ENCODE results near the gene FAM162B.
A peak's percentile ranks its signal among the peaks of the same experiment; 100 is the strongest.

Gene FAM162B

GRCh38 chr6:116764961-116765841, at the start of gene FAM162B:
Gene FAM162B, minus strand, starts transcription at chr6:116765719. Its CDS starts 143 bp downstream, at chr6:116765576.
- no peak for DNase-seq
- in situ Hi-C loops (cut with HindIII; ENCODE audit: low pct_ligation_motif_present, low pct_unique_long_range_greater_than_20kb, low sequenced_read_pairs), result no loop called here

GRCh38 chr6:116812051-116812650, 46.6 kb upstream of the FAM162B start:
- in situ Hi-C loops (cut with HindIII; ENCODE audit: low pct_ligation_motif_present, low pct_unique_long_range_greater_than_20kb, low sequenced_read_pairs), result no loop called here
- no peak for DNase-seq

DNA sequence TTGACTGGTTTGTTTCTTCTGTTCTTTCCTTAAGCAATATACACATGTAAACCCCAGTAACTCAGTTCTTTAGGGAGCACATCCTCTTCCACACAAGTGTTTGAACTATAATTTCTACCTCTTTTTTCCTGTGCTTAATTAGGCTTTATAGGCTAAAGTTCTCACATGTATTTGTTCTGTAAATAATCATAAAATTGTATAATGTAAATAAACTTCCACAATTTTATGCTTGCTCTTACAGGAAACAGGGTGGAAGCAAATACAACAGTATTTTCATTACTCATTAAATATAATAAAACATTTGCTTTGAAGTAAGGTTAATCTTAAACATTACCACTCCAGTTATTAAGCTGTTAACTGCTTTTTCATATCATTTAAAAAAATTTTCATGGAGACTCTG, 36.5 kb upstream of the FAM162B start:
- in situ Hi-C loops (cut with HindIII; ENCODE audit: low pct_ligation_motif_present, low pct_unique_long_range_greater_than_20kb, low sequenced_read_pairs), result no loop called here
- no peak for DNase-seq

DNA sequence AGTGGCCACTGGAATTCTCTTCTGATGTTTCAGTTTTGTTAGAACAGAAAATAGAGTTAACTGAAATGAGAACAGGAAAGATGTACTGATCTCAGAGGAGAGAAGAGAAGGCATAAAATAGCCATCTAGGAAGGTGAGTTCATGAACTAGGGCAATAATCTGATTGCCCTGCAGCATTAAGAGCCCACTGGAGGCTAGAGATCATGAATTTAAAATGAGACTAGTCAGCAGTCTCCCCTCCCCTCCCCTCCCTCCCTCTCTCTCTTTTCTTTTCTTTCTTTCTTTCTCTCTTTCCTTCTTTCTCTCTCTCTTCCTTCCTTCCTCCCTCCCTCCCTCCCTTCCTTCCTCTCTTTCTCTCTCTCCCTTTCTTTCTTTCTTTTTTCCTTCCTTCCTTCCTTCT, 34.4 kb upstream of the FAM162B start:
- in situ Hi-C loops (cut with HindIII; ENCODE audit: low pct_ligation_motif_present, low pct_unique_long_range_greater_than_20kb, low sequenced_read_pairs), result no loop called here
- DNase-seq, result no peak

- DNase-seq, result no peak
- in situ Hi-C loops (cut with HindIII; ENCODE audit: low pct_ligation_motif_present, low pct_unique_long_range_greater_than_20kb, low sequenced_read_pairs), result no loop called here
These were observed 32.1 kb upstream of the FAM162B start for GRCh38 chr6:116797585-116797984.

DNA sequence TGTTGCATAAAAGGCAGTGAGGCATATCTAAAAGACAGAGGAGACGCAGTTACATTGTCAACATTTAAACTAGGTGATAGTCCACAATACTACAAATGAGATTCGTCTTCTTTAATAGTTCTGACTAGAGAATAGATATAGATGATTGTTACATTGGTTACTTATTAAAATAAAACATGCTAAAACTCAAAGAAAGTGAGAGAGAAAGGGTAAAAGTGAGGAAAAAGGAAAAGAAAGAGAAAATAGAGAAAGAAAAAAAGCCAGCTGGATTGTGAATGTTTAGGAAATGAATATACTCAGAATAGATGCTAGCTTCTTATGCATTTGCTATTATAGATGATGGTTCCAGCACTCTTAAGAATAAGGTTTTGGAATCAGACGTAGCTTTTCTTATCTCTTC, 27.7 kb upstream of the FAM162B start:
- DNase-seq, result no peak
- in situ Hi-C loops (cut with HindIII; ENCODE audit: low pct_ligation_motif_present, low pct_unique_long_range_greater_than_20kb, low sequenced_read_pairs), result no loop called here

GRCh38 chr6:116783852-116784251, 18.3 kb upstream of the FAM162B start:
- no peak for DNase-seq

GRCh38 chr6:116779573-116780164, 14.2 kb upstream of the FAM162B start:
- in situ Hi-C loops (cut with HindIII; ENCODE audit: low pct_ligation_motif_present, low pct_unique_long_range_greater_than_20kb, low sequenced_read_pairs), result no loop called here
- peak; percentile 54 for DNase-seq

More at GRCh38 chr6:116783852-116784251, 18.3 kb upstream of the FAM162B start:
- in situ Hi-C loops (cut with HindIII; ENCODE audit: low pct_ligation_motif_present, low pct_unique_long_range_greater_than_20kb, low sequenced_read_pairs), result no loop called here

GRCh38 chr6:116773886-116774285, 8.4 kb upstream of the FAM162B start:
- no peak for DNase-seq

GRCh38 chr6:116772450-116772849, 6.9 kb upstream of the FAM162B start:
- DNase-seq, result no peak
- in situ Hi-C loops (cut with HindIII; ENCODE audit: low pct_ligation_motif_present, low pct_unique_long_range_greater_than_20kb, low sequenced_read_pairs), result no loop called here

More at GRCh38 chr6:116773886-116774285, 8.4 kb upstream of the FAM162B start:
- in situ Hi-C loops (cut with HindIII; ENCODE audit: low pct_ligation_motif_present, low pct_unique_long_range_greater_than_20kb, low sequenced_read_pairs), result no loop called here

- in situ Hi-C loops (cut with HindIII; ENCODE audit: low pct_ligation_motif_present, low pct_unique_long_range_greater_than_20kb, low sequenced_read_pairs), result no loop called here
- DNase-seq, result no peak
These were observed 2.2 kb upstream of the FAM162B start for GRCh38 chr6:116767715-116768114.

DNA sequence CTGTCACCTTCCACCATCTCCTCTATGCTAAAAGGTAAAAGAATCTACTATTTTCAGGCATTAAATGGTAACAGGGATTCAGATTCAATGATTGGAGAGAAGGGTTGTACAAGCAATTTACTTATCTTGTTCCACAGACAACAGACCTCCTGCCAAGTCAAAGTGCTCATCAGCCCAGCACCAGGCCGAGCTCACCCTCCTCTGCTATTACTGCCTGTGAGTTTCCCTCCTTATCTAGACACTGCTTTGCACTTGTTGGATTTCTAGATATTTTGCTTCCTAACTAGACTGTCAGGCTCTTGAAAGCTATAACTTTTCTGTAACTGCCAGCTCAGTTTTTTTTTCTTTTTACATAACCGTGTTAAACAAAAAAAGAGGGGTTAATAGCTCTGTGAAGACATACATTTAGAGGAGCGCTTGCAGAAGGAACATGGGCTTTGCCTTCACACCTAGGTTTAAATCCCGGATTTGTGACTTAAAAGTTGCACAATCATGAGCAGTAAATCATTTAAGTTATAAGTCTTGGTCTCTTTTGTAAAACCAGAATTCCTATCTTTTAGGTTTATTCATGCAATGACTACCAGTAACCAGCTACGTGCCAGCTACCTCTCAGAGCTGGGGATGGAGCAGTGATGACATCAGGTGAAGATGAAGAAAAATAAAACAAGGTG, 1.1 kb upstream of the FAM162B start:
- in situ Hi-C loops (cut with HindIII; ENCODE audit: low pct_ligation_motif_present, low pct_unique_long_range_greater_than_20kb, low sequenced_read_pairs), result no loop called here
- no peak for DNase-seq

- in situ Hi-C loops (cut with HindIII; ENCODE audit: low pct_ligation_motif_present, low pct_unique_long_range_greater_than_20kb, low sequenced_read_pairs), result no loop called here
- no peak for DNase-seq
These were observed 924 bp downstream of the FAM162B start for GRCh38 chr6:116764629-116764960.

DNA sequence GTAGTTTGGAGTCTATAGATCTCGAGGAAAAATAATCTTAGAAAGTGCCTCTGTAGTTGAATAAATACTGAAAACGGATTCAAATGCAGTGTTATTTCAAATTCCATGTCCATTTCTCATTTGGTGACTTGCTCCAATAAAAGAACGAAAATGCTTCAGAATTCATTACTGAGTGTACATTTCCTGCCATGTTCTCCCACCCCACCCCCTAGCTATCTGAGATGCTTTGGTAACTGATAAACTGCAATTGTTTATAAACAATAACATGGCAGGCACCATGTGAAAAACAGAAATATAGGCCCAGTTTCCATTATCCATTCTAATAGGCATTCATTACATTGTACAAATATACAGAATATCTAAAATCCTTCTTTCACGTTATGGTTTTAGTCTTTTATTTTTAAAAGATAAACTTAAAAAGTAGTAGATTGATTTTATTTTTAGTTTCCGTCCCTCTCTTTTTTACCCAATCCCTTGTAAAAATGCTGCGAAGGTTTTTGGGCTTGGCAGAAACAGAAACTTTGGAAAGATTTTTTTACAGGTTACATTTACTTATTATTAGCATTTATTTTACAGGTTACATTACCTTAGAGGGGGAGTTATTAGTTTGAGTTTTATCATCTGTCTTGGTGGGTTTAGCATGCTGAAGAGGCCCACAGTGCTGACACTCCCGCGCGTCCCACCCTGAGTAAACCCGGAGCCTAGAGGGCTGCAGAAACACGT, 1.5 kb downstream of the FAM162B start:
- DNase-seq, result no peak
- in situ Hi-C loops (cut with HindIII; ENCODE audit: low pct_ligation_motif_present, low pct_unique_long_range_greater_than_20kb, low sequenced_read_pairs), result no loop called here

GRCh38 chr6:116763048-116763447, 2.5 kb downstream of the FAM162B start:
- in situ Hi-C loops (cut with HindIII; ENCODE audit: low pct_ligation_motif_present, low pct_unique_long_range_greater_than_20kb, low sequenced_read_pairs), result no loop called here
- DNase-seq, result no peak

DNA sequence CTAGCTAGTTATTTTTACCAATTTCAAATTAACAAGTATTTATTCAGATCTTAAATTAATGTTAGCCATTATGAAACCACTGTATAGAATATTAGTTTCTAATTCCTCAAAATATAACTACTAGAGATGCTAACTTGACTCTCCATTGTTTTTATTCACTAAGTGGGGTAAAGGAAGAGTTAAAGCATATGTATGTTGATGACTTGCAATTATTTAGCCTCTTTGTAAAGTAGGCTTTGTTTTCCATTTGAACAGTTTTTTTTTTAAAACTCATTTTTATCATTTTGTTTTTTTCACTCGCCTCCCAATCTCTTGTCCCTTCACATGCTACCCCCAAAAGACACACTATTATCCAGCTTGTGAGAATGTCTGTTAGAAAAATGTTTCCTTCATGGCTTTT, 3.3 kb downstream of the FAM162B start:
- no peak for DNase-seq
- in situ Hi-C loops (cut with HindIII; ENCODE audit: low pct_ligation_motif_present, low pct_unique_long_range_greater_than_20kb, low sequenced_read_pairs), result no loop called here

DNA sequence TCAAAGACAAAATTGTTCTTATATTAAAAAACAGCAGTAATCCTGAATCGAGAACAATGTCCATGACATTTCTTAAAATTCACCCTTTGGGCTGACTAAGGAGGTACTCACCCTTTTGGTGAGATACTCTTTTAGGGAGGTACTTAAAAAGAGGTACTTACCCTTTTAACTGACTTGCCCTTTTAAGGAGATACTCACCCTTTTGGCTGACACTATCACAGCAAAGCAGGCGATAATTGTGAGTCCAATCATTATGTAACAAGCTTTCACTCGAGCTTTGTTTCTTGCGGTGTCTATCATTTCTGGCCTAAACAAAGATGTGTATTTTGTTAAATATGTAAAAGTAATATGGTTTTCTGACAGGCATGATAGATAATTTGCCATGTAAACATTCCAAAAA, 3.7 kb downstream of the FAM162B start:
- in situ Hi-C loops (cut with HindIII; ENCODE audit: low pct_ligation_motif_present, low pct_unique_long_range_greater_than_20kb, low sequenced_read_pairs), result no loop called here
- DNase-seq, result no peak

GRCh38 chr6:116745176-116745575, 20.3 kb downstream of the FAM162B start:
- DNase-seq, result no peak
- in situ Hi-C loops (cut with HindIII; ENCODE audit: low pct_ligation_motif_present, low pct_unique_long_range_greater_than_20kb, low sequenced_read_pairs), result no loop called here

DNA sequence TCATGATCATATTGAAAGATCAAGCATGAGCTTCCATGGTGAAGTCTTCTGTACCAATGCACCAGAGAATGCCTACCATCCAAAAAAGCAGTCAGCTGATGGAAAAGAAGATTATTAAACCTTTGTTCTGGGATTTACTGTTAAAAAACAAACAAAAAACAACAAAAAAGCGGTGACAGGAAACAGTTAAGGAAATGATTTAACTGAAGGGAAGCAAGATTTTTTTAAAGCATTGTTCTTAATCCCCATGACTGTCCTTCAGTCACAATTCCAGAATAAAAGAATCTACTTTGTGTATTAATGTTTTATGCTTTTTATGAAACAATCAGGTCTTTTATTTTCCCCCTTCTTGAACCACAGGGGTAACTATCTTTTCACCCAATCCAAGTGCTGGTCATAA, 23.9 kb downstream of the FAM162B start:
- in situ Hi-C loops (cut with HindIII; ENCODE audit: low pct_ligation_motif_present, low pct_unique_long_range_greater_than_20kb, low sequenced_read_pairs), result no loop called here
- no peak for DNase-seq
